HepG2 (cell line): ENCODE data around the gene C10orf143. TPM values are rescaled to one million over a fixed set of nuclear protein-coding genes. Genes with fewer than 3 reads are reported as not detected.

Experiments
- ADNP ChIP-seq: sonication (generic); formaldehyde crosslinking; IDR thresholded peaks from 2 replicates; pipeline ENCODE4 v1.4.0; 2020; ENCODE audit warnings: missing genetic modification reagents
- HCFC1 ChIP-seq: fragments of 150-350 bp; IDR thresholded peaks from 2 replicates; pipeline ENCODE4 v1.6.1; 2014; ENCODE audit warnings: low read depth, low read length
- POGZ ChIP-seq: sonication (generic); formaldehyde crosslinking; IDR thresholded peaks from 2 replicates; pipeline ENCODE4 v1.4.0; 2020; ENCODE audit warnings: mild to moderate bottlenecking, missing genetic modification reagents
- RXRB ChIP-seq: IDR thresholded peaks from 2 replicates; pipeline ENCODE4 v1.6.1; 2016; ENCODE audit warnings: borderline replicate concordance, missing genetic modification reagents, missing compliant biosample characterization
- SP2 ChIP-seq: sonication (generic); formaldehyde crosslinking; IDR thresholded peaks from 2 replicates; pipeline ENCODE4 v1.5.1; 2020; ENCODE audit warnings: mild to moderate bottlenecking, missing genetic modification reagents
- TGIF2 ChIP-seq: IDR thresholded peaks from 2 replicates; pipeline ENCODE4 v1.6.1; 2016; ENCODE audit warnings: control low read depth, missing compliant biosample characterization
- TOE1 ChIP-seq: sonication (generic); formaldehyde crosslinking; IDR thresholded peaks from 2 replicates; pipeline ENCODE4 v1.4.0; 2020; ENCODE audit warnings: mild to moderate bottlenecking, missing genetic modification reagents
- ZBTB21 ChIP-seq: sonication (generic); formaldehyde crosslinking; IDR thresholded peaks from 2 replicates; pipeline ENCODE4 v1.4.0; 2020; ENCODE audit warnings: missing genetic modification reagents
- ZNF160 ChIP-seq: sonication (generic); formaldehyde crosslinking; IDR thresholded peaks from 2 replicates; pipeline ENCODE4 v1.8.0; 2022; ENCODE audit warnings: mild to moderate bottlenecking, inconsistent platforms, missing genetic modification reagents
- ZNF766 ChIP-seq: sonication (generic); formaldehyde crosslinking; IDR thresholded peaks from 2 replicates; pipeline ENCODE4 v1.5.0; 2020; ENCODE audit warnings: missing genetic modification reagents, borderline replicate concordance
- polyA plus RNA-seq, 8 experiments: library from polyadenylated mRNA; depleted of rRNA in 3 of 8; stranded (reverse) in 7 of 8; unstranded in 1 of 8; fragments of >200 nt; fragmentation: Illumina TruSeq in 4 of 8; extraction: Trizol in 4 of 8; gene quantifications; 2 replicates each; pipeline versions ENCODE4 v1.2.1 to v1.2.3, GENCODE V29; 2011 to 2016; ENCODE audit warnings: low read depth in 4 of 8, missing spikeins in 1 of 8, mixed read lengths in 1 of 8; ENCODE audit not compliant: insufficient read depth in 1 of 8
- total RNA-seq, 5 experiments: library from RNA; depleted of rRNA; stranded (reverse); fragments of >200 nt; fragmentation: Illumina TruSeq; extraction: Trizol; gene quantifications; 2 replicates each; pipeline ENCODE4 v1.2.3, GENCODE V29; 2016; ENCODE audit warnings: low read depth in 1 of 5
- TF ChIP-seq, protein P1 (sequence below): sonication (generic); formaldehyde crosslinking; IDR thresholded peaks from 2 replicates; pipeline ENCODE4 v1.5.0; 2020; ENCODE audit warnings: missing genetic modification reagents, mild to moderate bottlenecking, borderline replicate concordance
- TF ChIP-seq, protein P2 (sequence below): IDR thresholded peaks from 2 replicates; pipeline ENCODE4 v1.6.1; 2016; ENCODE audit warnings: low read depth, borderline replicate concordance
- TF ChIP-seq, protein P3 (sequence below): sonication (generic); formaldehyde crosslinking; conservative IDR thresholded peaks from 2 replicates; pipeline ENCODE4 v1.4.0; 2020; ENCODE audit warnings: missing genetic modification reagents
- TF ChIP-seq, protein P4 (sequence below): sonication (generic); formaldehyde crosslinking; IDR thresholded peaks from 2 replicates; pipeline ENCODE4 v1.8.1; 2023; ENCODE audit warnings: mild to moderate bottlenecking, missing genetic modification reagents
- TF ChIP-seq, protein P5 (sequence below): sonication (generic); formaldehyde crosslinking; IDR thresholded peaks from 2 replicates; pipeline ENCODE4 v1.9.0; 2021; ENCODE audit warnings: missing genetic modification reagents, mild to moderate bottlenecking, borderline replicate concordance
- TF ChIP-seq, protein P6 (sequence below): sonication (generic); formaldehyde crosslinking; IDR thresholded peaks from 2 replicates; pipeline ENCODE4 v1.5.1; 2020; ENCODE audit warnings: mild to moderate bottlenecking, missing genetic modification reagents, borderline replicate concordance

Gene C10orf143
- total and polyA plus RNA-seq, 2 of the 13 experiments (the other 11 are each of a cell fraction or from before 2014, with no cell fraction given): 0.21 to 0.91 TPM

DNA sequence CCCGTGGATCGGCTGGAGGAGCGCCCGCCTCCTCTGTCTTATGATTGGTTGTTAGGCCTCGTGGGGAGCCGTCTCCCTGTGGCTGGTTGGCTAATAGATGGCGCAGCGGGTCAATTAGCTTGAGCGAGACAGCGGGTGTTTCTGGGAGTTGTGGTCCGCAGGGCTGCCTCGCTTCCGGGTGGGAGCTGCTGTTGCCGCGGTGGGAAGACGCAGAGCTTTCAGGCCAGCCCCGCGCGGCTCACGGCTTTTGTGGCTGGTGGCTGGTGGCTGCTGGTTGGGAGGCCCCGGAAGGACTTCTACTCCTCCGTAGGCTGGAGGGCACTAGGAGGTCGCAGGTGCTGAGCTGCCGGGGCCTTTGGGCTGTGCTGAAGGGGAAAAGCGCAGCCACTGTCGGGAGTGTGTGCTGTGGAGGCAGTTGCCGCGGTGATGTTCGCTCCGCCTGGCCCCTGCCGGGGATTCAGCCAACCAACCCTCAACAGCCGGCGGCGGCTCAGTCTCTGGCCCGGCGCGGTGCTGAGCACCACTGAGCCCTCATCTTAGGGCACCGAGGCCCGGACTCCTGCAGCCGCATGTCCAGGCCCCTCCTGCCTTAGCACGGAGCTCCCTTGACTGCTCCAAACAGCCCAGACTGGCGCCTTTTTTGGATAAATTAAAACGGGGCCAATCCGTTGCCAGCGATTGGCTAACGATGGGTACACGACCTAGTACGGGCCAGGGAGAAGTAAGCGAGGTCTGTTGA lies 652 bp upstream of the C10orf143 start (continued):
- TF ChIP-seq, protein P1, sequence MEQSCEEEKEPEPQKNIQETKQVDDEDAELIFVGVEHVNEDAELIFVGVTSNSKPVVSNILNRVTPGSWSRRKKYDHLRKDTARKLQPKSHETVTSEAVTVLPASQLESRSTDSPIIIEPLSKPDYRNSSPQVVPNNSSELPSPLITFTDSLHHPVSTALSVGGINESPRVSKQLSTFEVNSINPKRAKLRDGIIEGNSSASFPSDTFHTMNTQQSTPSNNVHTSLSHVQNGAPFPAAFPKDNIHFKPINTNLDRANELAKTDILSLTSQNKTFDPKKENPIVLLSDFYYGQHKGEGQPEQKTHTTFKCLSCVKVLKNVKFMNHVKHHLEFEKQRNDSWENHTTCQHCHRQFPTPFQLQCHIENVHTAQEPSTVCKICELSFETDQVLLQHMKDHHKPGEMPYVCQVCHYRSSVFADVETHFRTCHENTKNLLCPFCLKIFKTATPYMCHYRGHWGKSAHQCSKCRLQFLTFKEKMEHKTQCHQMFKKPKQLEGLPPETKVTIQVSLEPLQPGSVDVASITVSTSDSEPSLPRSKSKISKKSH: 0 out of 2 replicates have a peak, but pooled peaks have one; percentile 32
- TF ChIP-seq, protein P2, sequence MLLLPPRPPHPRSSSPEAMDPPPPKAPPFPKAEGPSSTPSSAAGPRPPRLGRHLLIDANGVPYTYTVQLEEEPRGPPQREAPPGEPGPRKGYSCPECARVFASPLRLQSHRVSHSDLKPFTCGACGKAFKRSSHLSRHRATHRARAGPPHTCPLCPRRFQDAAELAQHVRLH: no peak
- TF ChIP-seq POGZ (CRISPR knock-in tag): no peak
- no peak for TF ChIP-seq TOE1
- TF ChIP-seq, protein P3, sequence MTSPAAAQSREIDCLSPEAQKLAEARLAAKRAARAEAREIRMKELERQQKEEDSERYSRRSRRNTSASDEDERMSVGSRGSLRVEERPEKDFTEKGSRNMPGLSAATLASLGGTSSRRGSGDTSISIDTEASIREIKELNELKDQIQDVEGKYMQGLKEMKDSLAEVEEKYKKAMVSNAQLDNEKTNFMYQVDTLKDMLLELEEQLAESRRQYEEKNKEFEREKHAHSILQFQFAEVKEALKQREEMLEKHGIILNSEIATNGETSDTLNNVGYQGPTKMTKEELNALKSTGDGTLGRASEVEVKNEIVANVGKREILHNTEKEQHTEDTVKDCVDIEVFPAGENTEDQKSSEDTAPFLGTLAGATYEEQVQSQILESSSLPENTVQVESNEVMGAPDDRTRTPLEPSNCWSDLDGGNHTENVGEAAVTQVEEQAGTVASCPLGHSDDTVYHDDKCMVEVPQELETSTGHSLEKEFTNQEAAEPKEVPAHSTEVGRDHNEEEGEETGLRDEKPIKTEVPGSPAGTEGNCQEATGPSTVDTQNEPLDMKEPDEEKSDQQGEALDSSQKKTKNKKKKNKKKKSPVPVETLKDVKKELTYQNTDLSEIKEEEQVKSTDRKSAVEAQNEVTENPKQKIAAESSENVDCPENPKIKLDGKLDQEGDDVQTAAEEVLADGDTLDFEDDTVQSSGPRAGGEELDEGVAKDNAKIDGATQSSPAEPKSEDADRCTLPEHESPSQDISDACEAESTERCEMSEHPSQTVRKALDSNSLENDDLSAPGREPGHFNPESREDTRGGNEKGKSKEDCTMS: no peak
- TF ChIP-seq, protein P4, sequence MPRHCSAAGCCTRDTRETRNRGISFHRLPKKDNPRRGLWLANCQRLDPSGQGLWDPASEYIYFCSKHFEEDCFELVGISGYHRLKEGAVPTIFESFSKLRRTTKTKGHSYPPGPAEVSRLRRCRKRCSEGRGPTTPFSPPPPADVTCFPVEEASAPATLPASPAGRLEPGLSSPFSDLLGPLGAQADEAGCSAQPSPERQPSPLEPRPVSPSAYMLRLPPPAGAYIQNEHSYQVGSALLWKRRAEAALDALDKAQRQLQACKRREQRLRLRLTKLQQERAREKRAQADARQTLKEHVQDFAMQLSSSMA (CRISPR knock-in tag): no peak
- TF ChIP-seq ZNF160 (CRISPR knock-in tag): peak; percentile 34; the same call in 1 of the 2 replicates
- TF ChIP-seq ZNF766 (CRISPR knock-in tag): no peak
- TF ChIP-seq TGIF2 (CRISPR knock-in tag): no peak
- TF ChIP-seq, protein P5, sequence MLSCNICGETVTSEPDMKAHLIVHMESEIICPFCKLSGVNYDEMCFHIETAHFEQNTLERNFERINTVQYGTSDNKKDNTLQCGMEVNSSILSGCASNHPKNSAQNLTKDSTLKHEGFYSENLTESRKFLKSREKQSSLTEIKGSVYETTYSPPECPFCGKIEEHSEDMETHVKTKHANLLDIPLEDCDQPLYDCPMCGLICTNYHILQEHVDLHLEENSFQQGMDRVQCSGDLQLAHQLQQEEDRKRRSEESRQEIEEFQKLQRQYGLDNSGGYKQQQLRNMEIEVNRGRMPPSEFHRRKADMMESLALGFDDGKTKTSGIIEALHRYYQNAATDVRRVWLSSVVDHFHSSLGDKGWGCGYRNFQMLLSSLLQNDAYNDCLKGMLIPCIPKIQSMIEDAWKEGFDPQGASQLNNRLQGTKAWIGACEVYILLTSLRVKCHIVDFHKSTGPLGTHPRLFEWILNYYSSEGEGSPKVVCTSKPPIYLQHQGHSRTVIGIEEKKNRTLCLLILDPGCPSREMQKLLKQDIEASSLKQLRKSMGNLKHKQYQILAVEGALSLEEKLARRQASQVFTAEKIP: no peak
- TF ChIP-seq, protein P6, sequence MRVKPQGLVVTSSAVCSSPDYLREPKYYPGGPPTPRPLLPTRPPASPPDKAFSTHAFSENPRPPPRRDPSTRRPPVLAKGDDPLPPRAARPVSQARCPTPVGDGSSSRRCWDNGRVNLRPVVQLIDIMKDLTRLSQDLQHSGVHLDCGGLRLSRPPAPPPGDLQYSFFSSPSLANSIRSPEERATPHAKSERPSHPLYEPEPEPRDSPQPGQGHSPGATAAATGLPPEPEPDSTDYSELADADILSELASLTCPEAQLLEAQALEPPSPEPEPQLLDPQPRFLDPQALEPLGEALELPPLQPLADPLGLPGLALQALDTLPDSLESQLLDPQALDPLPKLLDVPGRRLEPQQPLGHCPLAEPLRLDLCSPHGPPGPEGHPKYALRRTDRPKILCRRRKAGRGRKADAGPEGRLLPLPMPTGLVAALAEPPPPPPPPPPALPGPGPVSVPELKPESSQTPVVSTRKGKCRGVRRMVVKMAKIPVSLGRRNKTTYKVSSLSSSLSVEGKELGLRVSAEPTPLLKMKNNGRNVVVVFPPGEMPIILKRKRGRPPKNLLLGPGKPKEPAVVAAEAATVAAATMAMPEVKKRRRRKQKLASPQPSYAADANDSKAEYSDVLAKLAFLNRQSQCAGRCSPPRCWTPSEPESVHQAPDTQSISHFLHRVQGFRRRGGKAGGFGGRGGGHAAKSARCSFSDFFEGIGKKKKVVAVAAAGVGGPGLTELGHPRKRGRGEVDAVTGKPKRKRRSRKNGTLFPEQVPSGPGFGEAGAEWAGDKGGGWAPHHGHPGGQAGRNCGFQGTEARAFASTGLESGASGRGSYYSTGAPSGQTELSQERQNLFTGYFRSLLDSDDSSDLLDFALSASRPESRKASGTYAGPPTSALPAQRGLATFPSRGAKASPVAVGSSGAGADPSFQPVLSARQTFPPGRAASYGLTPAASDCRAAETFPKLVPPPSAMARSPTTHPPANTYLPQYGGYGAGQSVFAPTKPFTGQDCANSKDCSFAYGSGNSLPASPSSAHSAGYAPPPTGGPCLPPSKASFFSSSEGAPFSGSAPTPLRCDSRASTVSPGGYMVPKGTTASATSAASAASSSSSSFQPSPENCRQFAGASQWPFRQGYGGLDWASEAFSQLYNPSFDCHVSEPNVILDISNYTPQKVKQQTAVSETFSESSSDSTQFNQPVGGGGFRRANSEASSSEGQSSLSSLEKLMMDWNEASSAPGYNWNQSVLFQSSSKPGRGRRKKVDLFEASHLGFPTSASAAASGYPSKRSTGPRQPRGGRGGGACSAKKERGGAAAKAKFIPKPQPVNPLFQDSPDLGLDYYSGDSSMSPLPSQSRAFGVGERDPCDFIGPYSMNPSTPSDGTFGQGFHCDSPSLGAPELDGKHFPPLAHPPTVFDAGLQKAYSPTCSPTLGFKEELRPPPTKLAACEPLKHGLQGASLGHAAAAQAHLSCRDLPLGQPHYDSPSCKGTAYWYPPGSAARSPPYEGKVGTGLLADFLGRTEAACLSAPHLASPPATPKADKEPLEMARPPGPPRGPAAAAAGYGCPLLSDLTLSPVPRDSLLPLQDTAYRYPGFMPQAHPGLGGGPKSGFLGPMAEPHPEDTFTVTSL (CRISPR knock-in tag): no peak
- TF ChIP-seq ZBTB21: no peak
- TF ChIP-seq RXRB (CRISPR knock-in tag): no peak
- peak; percentile 94 for TF ChIP-seq SP2 (CRISPR knock-in tag)
- TF ChIP-seq HCFC1: peak; percentile 85
- no peak for TF ChIP-seq ADNP (CRISPR knock-in tag)
